Measurements from ENCODE around the gene TPH2. TPM values are rescaled to one million over a fixed set of nuclear protein-coding genes. Genes with fewer than 3 reads are reported as not detected.
A peak's percentile ranks its signal among the peaks of the same experiment; 100 is the strongest.

The TPH2 gene
- total RNA-seq, 1 experiment from 2014 or later, result 0.83 TPM

DNA sequence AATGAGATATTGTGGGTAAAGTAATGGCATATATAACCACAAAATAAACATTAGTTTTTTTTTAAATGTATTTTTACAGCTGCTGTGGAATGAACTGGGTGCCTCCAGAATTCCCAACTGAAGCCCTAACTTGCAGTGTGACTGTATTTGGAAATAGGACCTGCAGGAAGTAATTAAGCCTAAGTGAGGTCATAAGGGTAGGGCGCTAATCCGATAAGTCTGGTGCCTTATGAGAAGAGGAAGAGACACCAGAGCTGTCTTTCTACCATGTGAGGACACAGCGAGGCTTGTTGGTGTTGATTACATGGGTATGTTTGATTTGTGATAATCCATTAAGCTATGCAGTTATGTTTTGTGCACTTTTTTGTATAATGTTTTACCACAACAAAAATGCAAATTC is 136.8 kb downstream of the TPH2 start (continued):
- no peak for TF ChIP-seq ZNF532 (CRISPR knock-in tag; IDR thresholded peaks at IDR 0.05; ENCODE audit: borderline replicate concordance)

GRCh38 chr12:72075891-72076557 is 137.4 kb downstream of the TPH2 start:
- Mint-ChIP-seq H3K27ac (no peak overlapping the region), H3K4me1 (peaks cover 4% of the 10 kb centered on the region), H3K9me3 (peaks cover 21% of the 10 kb centered on the region), H3K4me3 (no peak overlapping the region), H3K27me3 (ENCODE audit: low read depth) (peaks cover 4% of the 10 kb centered on the region), H3K36me3 (peaks cover 17% of the 10 kb centered on the region)
- CTCF ChIA-PET, result no interaction called here
- POLR2A ChIA-PET, result no interaction called here
- TF ChIP-seq CBFB (CRISPR knock-in tag; IDR thresholded peaks at IDR 0.05; ENCODE audit: low read depth) (no peak), KAT7 (CRISPR knock-in tag; IDR thresholded peaks at IDR 0.05; ENCODE audit: borderline replicate concordance) (no peak), SMAD3 (CRISPR knock-in tag; IDR thresholded peaks at IDR 0.05; ENCODE audit: borderline replicate concordance) (no peak), E2F4 (CRISPR knock-in tag; IDR thresholded peaks at IDR 0.05; ENCODE audit: borderline replicate concordance, low read depth) (no peak), MLX (CRISPR knock-in tag; IDR thresholded peaks at IDR 0.05) (no peak), NR3C1 (CRISPR knock-in tag; conservative IDR thresholded peaks at IDR 0.05; ENCODE audit: low read depth) (no peak), CREM (CRISPR knock-in tag; IDR thresholded peaks at IDR 0.05) (no peak), EMX1 (CRISPR knock-in tag; IDR thresholded peaks at IDR 0.05) (no peak), FOXP1 (CRISPR knock-in tag; IDR thresholded peaks at IDR 0.05; ENCODE audit: borderline replicate concordance) (no peak), TP53 (CRISPR knock-in tag; IDR thresholded peaks at IDR 0.05) (no peak), NR2C2 (CRISPR knock-in tag; IDR thresholded peaks at IDR 0.05) (no peak), ZNF423 (CRISPR knock-in tag; IDR thresholded peaks at IDR 0.05) (no peak)
- TF ChIP-seq, protein P1, sequence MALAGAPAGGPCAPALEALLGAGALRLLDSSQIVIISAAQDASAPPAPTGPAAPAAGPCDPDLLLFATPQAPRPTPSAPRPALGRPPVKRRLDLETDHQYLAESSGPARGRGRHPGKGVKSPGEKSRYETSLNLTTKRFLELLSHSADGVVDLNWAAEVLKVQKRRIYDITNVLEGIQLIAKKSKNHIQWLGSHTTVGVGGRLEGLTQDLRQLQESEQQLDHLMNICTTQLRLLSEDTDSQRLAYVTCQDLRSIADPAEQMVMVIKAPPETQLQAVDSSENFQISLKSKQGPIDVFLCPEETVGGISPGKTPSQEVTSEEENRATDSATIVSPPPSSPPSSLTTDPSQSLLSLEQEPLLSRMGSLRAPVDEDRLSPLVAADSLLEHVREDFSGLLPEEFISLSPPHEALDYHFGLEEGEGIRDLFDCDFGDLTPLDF (CRISPR knock-in tag; IDR thresholded peaks at IDR 0.05), result no peak
- TF ChIP-seq, protein P2, sequence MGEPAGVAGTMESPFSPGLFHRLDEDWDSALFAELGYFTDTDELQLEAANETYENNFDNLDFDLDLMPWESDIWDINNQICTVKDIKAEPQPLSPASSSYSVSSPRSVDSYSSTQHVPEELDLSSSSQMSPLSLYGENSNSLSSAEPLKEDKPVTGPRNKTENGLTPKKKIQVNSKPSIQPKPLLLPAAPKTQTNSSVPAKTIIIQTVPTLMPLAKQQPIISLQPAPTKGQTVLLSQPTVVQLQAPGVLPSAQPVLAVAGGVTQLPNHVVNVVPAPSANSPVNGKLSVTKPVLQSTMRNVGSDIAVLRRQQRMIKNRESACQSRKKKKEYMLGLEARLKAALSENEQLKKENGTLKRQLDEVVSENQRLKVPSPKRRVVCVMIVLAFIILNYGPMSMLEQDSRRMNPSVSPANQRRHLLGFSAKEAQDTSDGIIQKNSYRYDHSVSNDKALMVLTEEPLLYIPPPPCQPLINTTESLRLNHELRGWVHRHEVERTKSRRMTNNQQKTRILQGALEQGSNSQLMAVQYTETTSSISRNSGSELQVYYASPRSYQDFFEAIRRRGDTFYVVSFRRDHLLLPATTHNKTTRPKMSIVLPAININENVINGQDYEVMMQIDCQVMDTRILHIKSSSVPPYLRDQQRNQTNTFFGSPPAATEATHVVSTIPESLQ (CRISPR knock-in tag; IDR thresholded peaks at IDR 0.05), result no peak
- TF ChIP-seq, protein P3, sequence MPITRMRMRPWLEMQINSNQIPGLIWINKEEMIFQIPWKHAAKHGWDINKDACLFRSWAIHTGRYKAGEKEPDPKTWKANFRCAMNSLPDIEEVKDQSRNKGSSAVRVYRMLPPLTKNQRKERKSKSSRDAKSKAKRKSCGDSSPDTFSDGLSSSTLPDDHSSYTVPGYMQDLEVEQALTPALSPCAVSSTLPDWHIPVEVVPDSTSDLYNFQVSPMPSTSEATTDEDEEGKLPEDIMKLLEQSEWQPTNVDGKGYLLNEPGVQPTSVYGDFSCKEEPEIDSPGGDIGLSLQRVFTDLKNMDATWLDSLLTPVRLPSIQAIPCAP (CRISPR knock-in tag; IDR thresholded peaks at IDR 0.05), result no peak
- ATAC-seq (peak; percentile 56; the same call in 1 of the 2 replicates), DNase-seq (ENCODE audit: low spot score) (no peak)

Data from WTC11 (cell line).